ENCODE data around the gene ME1. TPM values are rescaled to one million over a fixed set of nuclear protein-coding genes. Genes with fewer than 3 reads are reported as not detected.

ME1 gene
- total and polyA plus RNA-seq, 9 of the 15 experiments (the other 6 are each of a cell fraction or from before 2014, with no cell fraction given), result 3.2 to 10.4 (median 5.5) TPM

- intact Hi-C loops (cut with micrococcal nuclease), result no loop called here
- Histone ChIP-seq H3K27me3 (ENCODE audit: control insufficient read depth in 2 of 2, insufficient read depth in 2 of 2, low read length in 2 of 2) (no peaks in the 10 kb centered on the region), H3K9ac (ENCODE audit: insufficient read depth in 1 of 2, low read depth in 2 of 2, low read length in 2 of 2) (no peak overlapping the region), H3K4me1 (replicated peaks in 1 of 2; ENCODE audit: control insufficient read depth in 2 of 2, insufficient read depth in 2 of 2, low read length in 2 of 2) (peaks cover 0 to under 1% of the 10 kb centered on the region in 2 experiments; a peak in 2 of 5 replicates), H3K79me2 (ENCODE audit: control insufficient read depth, insufficient read depth, low read length) (no peaks in the 10 kb centered on the region), H3K4me2 (ENCODE audit: insufficient read depth, low read length) (no peak overlapping the region), H3K9me3 (replicated peaks; ENCODE audit: control insufficient read depth, insufficient read depth, low read depth, low read length) (no peaks in the 10 kb centered on the region), H3K4me3 (no peak overlapping the region), H3K27ac (ENCODE audit: extremely low read depth, low read depth, low read length) (no peak overlapping the region), H3K36me3 (ENCODE audit: control insufficient read depth, insufficient read depth, low read length) (peaks cover 8% of the 10 kb centered on the region; the same call in 2 of the 3 replicates), H2AFZ (ENCODE audit: low read depth, low read length) (no peak overlapping the region), H4K20me1 (replicated peaks; ENCODE audit: control insufficient read depth, insufficient read depth, low read length) (no peaks in the 10 kb centered on the region), H3K9me1 (ENCODE audit: control insufficient read depth, insufficient read depth, low read length) (no peaks in the 10 kb centered on the region)
- TF ChIP-seq CBFB (CRISPR knock-in tag; IDR thresholded peaks at IDR 0.05), result no peak
- no peak for TF ChIP-seq RBM39 (optimal IDR thresholded peaks at IDR 0.05; ENCODE audit: low read depth, low read length)
- TF ChIP-seq CBFA2T2 (conservative IDR thresholded peaks at IDR 0.05), result no peak
- no peak for TF ChIP-seq HMG20B (CRISPR knock-in tag; IDR thresholded peaks at IDR 0.05)
- TF ChIP-seq AFF4 (CRISPR knock-in tag; IDR thresholded peaks at IDR 0.05), result no peak
- TF ChIP-seq C11orf30 (IDR thresholded peaks at IDR 0.05; ENCODE audit: low read depth), result no peak
- TF ChIP-seq ZBTB12 (CRISPR knock-in tag; IDR thresholded peaks at IDR 0.05), result no peak
- ChIA-PET CTCF (ENCODE audit: low intra/inter-chr PET ratio) (no interaction called here), POLR2A (interaction anchor here (0.7 kb wide), 1 partner anchor 952 kb away, joined by 3 read pairs; the partner anchor contains the start of gene IBTK)
- no peak for DNase-seq (ENCODE audit: extremely low read depth in 1 of 4, low spot score in 3 of 4)
- no peak for ATAC-seq
- 28% methylated on average over 5 of the region's 5 CpGs for WGBS (ENCODE audit: insufficient coverage, low coverage, missing lambda C conversion rate)
- in situ Hi-C loops (cut with MboI), result loop anchor here (25.0 kb wide), 1 partner anchor 962 kb away; the partner anchor contains the start of gene IBTK
- BruUV-seq (replicated peaks), result no TSS peak
- no peak for FAIRE-seq
Observed at GRCh38 chr6:83199173-83199862, 231.5 kb downstream of the ME1 start.

Data from K562 (cell line).